ENCODE data around the gene SLC17A7.

SLC17A7 gene

GRCh38 chr19:49443366-49444099 is 2.2 kb upstream of the SLC17A7 start (continued):
- peak; percentile 87 for TF ChIP-seq PATZ1 (tag by site-specific recombination; IDR thresholded peaks at IDR 0.05)
- 0 out of 2 replicates have a peak, but pooled peaks have one; percentile 45 for TF ChIP-seq ZNF10 (tag by site-specific recombination; IDR thresholded peaks at IDR 0.05)
- TF ChIP-seq ZNF837 (tag by site-specific recombination; IDR thresholded peaks at IDR 0.05) = no peak
- TF ChIP-seq SP3 (tag by site-specific recombination; IDR thresholded peaks at IDR 0.05) = peak; percentile 88
- no peak for TF ChIP-seq ZNF140 (tag by site-specific recombination; IDR thresholded peaks at IDR 0.05)
- TF ChIP-seq ZNF449 (tag by site-specific recombination; IDR thresholded peaks at IDR 0.05) = peak; percentile 21; the same call in 1 of the 2 replicates
- TF ChIP-seq ZNF501 (tag by site-specific recombination; IDR thresholded peaks at IDR 0.05) = peak; percentile 87
- no peak for TF ChIP-seq ZNF132 (tag by site-specific recombination; IDR thresholded peaks at IDR 0.05; ENCODE audit: borderline replicate concordance)
- 0 out of 2 replicates have a peak, but pooled peaks have one; percentile 19 for TF ChIP-seq ZBTB48 (tag by site-specific recombination; IDR thresholded peaks at IDR 0.05)
- peak; percentile 81 for TF ChIP-seq ZNF324 (tag by site-specific recombination; IDR thresholded peaks at IDR 0.05)
- TF ChIP-seq ZNF664 (tag by site-specific recombination; IDR thresholded peaks at IDR 0.05) = no peak
- no peak for TF ChIP-seq ZBTB44 (tag by site-specific recombination; IDR thresholded peaks at IDR 0.05)
- no peak for TF ChIP-seq TRIM28 (IDR thresholded peaks at IDR 0.05; ENCODE audit: borderline replicate concordance, low read length)
- peak; percentile 21 for TF ChIP-seq ZNF785 (tag by site-specific recombination; IDR thresholded peaks at IDR 0.05)
- peak; percentile 54 for TF ChIP-seq ZNF660 (tag by site-specific recombination; IDR thresholded peaks at IDR 0.05)
- TF ChIP-seq ZFP69B (tag by site-specific recombination; IDR thresholded peaks at IDR 0.05) = peak; percentile 89
- peak; percentile 60 for TF ChIP-seq ZSCAN30 (tag by site-specific recombination; IDR thresholded peaks at IDR 0.05)
- TF ChIP-seq ZNF239 (tag by site-specific recombination; IDR thresholded peaks at IDR 0.05) = no peak
- TF ChIP-seq ZNF37A (tag by site-specific recombination; IDR thresholded peaks at IDR 0.05) = no peak
- peak; percentile 97 for TF ChIP-seq KLF8 (tag by site-specific recombination; IDR thresholded peaks at IDR 0.05)
- TF ChIP-seq ZNF366 (tag by site-specific recombination; conservative IDR thresholded peaks at IDR 0.05) = peak; percentile 98
- TF ChIP-seq WT1 (tag by site-specific recombination; IDR thresholded peaks at IDR 0.05) = peak; percentile 7; the same call in 1 of the 2 replicates
- no peak for TF ChIP-seq ZSCAN16 (tag by site-specific recombination; IDR thresholded peaks at IDR 0.05)
- TF ChIP-seq ZNF623 (tag by site-specific recombination; IDR thresholded peaks at IDR 0.05) = no peak
- TF ChIP-seq GLIS1 (tag by site-specific recombination; IDR thresholded peaks at IDR 0.05) = peak; percentile 60
- no peak for TF ChIP-seq ZNF791 (tag by site-specific recombination; IDR thresholded peaks at IDR 0.05)
- peak; percentile 23; the same call in 1 of the 2 replicates for TF ChIP-seq ZNF843 (tag by site-specific recombination; IDR thresholded peaks at IDR 0.05)
- 0 out of 2 replicates have a peak, but pooled peaks have one; percentile 22 for TF ChIP-seq ZSCAN23 (tag by site-specific recombination; IDR thresholded peaks at IDR 0.05)
- peak; percentile 90 for TF ChIP-seq ZFP37 (tag by site-specific recombination; IDR thresholded peaks at IDR 0.05)
- TF ChIP-seq ZNF580 (tag by site-specific recombination; IDR thresholded peaks at IDR 0.05) = no peak
- no peak for TF ChIP-seq ZNF184 (tag by site-specific recombination; IDR thresholded peaks at IDR 0.05)
- peak; percentile 88 for TF ChIP-seq ZBTB11 (tag by site-specific recombination; conservative IDR thresholded peaks at IDR 0.05; ENCODE audit: low read depth)
- no peak for TF ChIP-seq ZNF266 (tag by site-specific recombination; IDR thresholded peaks at IDR 0.05; ENCODE audit: low read depth)

Measured in HEK293 (cell line).